NCI-H187 treated with DMSO at 0.1 percent for 48 hours (cell line): ENCODE measurements around the gene DEGS1.

ENCODE experiments used
- DNase-seq: peaks from one replicate; lab custom pipeline; 2025; lab: John Stamatoyannopoulos, UW

DEGS1 gene

GRCh38 chr1:224182866-224183590, at the start of gene DEGS1:
Gene DEGS1 (plus strand): TSS chr1:224183240. CDS start chr1:224183337, 97 bp downstream.
- DNase-seq, result no peak

- DNase-seq, result no peak
Measured at GRCh38 chr1:224133741-224134299, 49.2 kb upstream of the DEGS1 start.

- DNase-seq, result no peak
Measured at GRCh38 chr1:224137518-224137917, 45.5 kb upstream of the DEGS1 start.

- no peak for DNase-seq
Measured at GRCh38 chr1:224138198-224138597, 44.8 kb upstream of the DEGS1 start.

GRCh38 chr1:224141693-224142092, 41.3 kb upstream of the DEGS1 start:
- DNase-seq, result no peak

DNA sequence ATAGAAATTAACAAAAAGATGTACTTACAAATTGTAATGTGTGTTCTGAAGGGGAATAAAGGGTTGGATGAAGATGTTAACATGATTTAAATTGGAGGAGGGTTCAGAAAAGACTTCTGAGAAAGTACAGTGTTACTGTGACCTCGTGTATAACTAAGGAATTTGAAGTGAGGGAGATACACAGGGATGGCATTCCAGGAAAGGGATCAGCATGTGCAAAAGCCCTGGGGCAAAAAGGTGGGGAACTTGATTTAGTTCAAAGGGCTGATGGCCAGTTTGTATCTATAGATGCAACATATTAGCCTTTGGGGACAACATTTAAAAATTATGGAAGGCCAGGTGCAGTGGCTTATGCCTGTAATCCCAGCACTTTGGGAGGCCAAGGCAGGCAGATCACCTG, 33.3 kb upstream of the DEGS1 start:
- DNase-seq, result no peak

- DNase-seq, result no peak
Measured at GRCh38 chr1:224151117-224151516, 31.9 kb upstream of the DEGS1 start.

GRCh38 chr1:224157316-224157715, 25.7 kb upstream of the DEGS1 start:
- DNase-seq, result no peak

GRCh38 chr1:224159541-224159940, 23.5 kb upstream of the DEGS1 start:
- DNase-seq, result no peak

GRCh38 chr1:224160171-224160682, 22.8 kb upstream of the DEGS1 start:
- DNase-seq, result no peak

DNA sequence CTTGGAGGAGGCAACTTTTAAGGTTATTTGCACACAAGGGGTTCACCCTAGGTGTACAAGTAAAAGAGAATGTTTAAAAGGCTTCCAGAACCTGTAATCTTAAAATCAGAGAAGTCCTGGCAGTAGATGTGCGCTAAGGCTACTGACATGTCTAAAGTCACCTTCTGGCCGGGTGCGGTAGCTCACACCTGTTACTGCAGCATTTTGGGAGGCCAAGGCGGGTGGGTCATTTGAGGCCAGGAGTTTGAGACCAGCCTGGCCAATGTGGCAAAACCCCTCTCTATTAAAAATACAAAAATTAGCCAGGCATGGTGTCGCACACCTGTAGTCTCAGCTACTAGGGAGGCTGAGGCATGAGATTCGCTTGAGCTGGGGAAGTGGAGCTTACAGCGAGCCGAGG, 20.3 kb upstream of the DEGS1 start:
- no peak for DNase-seq

- no peak for DNase-seq
Measured at GRCh38 chr1:224163311-224163710, 19.7 kb upstream of the DEGS1 start.

DNA sequence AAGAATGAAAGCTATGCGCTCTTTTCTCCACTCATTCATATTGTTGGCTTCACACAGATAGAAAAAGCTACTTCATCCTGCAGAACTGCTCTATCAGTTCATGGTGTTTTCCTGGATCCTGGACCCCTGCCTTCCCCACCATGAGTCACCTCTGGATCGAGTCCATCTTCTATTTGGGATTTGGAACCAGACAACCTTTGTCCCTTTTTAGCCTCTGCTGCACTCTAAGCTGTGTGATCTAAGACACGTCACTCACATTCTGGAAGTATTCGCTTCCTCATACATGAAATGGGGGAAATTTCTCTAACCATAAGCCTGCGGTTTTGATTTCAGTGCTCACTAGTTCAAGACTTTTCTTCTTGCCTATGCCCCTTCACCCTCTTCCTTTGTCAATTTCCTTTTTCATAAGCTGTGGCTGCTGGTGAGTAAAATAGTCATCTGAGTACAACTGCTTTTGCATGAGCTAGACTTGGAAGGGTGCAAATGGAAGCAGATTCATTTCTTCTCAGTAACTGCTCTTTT, 14.1 kb upstream of the DEGS1 start:
- DNase-seq, result no peak

GRCh38 chr1:224169718-224170270, 13.2 kb upstream of the DEGS1 start:
- no peak for DNase-seq

DNA sequence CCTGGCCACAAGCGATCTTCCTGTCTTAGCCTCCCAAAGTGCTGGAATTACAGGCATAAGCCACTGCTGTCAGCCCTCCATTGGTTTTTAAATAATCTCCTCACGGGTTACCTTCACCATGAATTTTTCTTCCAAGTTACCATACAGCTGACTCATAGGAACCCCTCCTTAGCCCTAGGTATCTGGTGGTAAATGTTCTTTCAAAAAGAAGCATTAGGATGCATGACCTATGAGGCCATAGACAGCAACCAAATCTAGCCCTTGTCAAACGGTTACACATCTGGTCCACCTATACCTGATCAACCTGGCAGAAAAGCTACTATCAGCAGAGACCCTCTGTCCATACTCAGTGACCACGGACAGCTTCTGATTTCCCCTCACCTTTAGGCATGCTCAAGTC, 12.7 kb upstream of the DEGS1 start:
- DNase-seq, result no peak

DNA sequence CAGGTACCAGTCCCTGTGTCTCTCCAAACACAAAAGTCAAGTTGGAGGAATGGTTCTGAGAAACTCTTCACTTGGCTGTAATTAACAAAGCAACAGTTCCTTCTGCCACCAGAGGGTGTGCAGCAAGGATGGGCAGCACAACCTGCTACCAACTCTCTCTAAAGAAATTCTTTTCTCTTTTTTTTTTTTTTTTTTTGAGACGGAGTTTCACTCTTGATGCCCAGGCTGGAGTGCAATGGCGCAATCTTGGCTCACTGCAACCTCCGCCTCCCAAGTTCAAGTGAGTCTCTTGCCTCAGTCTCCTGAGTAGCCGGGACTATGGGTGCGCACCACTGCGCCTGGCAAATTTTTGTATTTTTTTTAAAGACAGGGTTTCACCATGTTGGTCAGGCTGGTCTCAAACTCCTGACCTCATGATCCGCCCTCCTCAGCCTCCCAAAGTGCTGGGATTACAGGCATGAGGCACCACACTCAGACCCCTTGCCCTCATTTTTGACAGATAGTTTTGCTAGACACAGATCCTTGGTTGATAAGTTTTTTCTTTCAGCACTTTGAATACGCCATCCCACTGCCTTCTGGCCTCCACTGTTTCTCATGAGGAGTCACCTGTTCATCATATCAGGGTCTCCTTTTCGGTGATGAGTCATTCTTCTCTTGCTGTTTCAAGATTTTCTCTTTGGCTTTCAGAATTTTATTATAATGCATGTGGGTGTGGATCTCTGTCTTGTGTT, 12.1 kb upstream of the DEGS1 start:
- DNase-seq, result no peak

DNA sequence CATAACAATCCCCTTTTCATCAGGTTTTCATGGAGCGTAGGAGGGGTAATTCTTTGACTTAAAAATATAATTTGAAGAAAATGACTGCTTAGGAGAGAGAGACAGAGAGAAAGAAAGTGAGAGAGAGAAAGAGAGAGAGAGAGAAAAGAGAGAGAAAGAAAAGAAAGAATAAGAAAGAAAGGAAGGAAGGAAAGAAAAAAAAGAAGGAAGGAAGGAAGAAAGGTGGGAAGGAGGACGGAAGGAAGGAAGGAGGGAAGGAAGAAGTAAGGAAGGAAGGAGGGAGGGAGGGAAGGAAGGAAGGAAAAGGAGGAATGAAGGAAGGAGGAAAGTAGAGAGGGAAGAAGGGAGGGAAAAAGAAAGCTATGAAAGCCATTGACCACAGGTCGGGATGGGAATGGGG, 10.8 kb upstream of the DEGS1 start:
- no peak for DNase-seq

- no peak for DNase-seq
Measured at GRCh38 chr1:224173523-224173922, 9.5 kb upstream of the DEGS1 start.

- no peak for DNase-seq
Measured at GRCh38 chr1:224175617-224176016, 7.4 kb upstream of the DEGS1 start.

DNA sequence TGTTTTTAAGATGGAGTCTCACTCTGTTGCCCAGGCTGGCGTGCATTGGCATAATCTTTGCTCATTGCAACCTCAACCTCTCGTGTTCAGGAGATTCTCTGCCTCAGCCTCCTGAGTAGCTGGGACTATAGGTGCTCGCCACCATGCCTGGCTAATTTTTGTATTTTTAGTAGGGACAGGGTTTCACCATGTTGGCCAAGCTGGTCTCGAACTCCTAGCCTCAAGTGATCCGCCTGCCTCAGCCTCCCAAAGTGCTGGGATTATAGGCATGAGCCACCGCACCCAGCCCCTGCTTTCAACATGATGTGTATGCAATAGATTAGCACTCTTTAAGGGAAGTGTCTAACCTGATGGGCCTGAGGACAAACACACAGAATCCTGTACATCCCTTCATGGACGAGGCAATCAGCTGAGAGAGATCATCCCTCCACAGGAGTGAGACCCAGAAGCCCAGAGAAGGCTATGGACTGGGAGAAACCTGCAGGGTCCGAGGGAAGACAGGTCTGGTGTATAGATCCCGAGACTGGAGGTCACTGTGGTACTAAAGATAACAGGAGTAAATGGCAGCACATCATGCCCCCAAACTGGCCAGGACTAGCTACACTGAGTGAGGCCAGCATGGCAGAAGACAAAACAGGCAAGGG, 5.6 kb upstream of the DEGS1 start:
- DNase-seq, result no peak

- DNase-seq, result no peak
Measured at GRCh38 chr1:224178894-224179293, 4.1 kb upstream of the DEGS1 start.
